Measurements from ENCODE around the gene RHOV. TPM values are rescaled to one million over a fixed set of nuclear protein-coding genes. Genes with fewer than 3 reads are reported as not detected.
A peak's percentile ranks its signal among the peaks of the same experiment; 100 is the strongest.

Gene RHOV
- total RNA-seq, 2 experiments from 2014 or later, result 0.63 to 1.5 TPM

DNA sequence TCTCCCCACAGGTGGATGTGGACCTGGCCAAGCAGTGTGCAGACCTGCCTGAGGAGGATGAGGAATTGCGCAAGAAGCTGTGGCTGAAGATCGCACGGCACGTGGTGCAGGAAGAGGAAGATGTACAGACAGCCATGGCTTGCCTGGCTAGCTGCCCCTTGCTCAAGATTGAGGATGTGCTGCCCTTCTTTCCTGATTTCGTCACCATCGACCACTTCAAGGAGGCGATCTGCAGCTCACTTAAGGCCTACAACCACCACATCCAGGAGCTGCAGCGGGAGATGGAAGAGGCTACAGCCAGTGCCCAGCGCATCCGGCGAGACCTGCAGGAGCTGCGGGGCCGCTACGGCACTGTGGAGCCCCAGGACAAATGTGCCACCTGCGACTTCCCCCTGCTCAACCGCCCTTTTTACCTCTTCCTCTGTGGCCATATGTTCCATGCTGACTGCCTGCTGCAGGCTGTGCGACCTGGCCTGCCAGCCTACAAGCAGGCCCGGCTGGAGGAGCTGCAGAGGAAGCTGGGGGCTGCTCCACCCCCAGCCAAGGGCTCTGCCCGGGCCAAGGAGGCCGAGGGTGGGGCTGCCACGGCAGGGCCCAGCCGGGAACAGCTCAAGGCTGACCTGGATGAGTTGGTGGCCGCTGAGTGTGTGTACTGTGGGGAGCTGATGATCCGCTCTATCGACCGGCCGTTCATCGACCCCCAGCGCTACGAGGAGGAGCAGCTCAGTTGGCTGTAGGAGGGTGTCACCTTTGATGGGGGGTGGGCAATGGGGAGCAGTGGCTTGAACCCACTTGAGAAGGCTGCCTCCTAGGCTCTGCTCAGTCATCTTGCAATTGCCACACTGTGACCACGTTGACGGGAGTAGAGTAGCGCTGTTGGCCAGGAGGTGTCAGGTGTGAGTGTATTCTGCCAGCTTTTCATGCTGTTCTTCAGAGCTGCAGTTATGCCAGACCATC, 28.8 kb upstream of the RHOV start:
- peaks cover 12% of the 10 kb centered on the region for H3K79me2 ChIP-seq (ENCODE audit: insufficient read depth, low read depth, low read length)
- peaks cover 58% of the 10 kb centered on the region for H3K4me1 ChIP-seq (ENCODE audit: insufficient read depth, low read length, poor library complexity, severe bottlenecking)
- H3K27ac ChIP-seq (ENCODE audit: low read depth, low read length, poor library complexity, severe bottlenecking), result peak overlapping the region; percentile 87
- ChIA-PET CTCF (ENCODE audit: unreplicated experiment) (interaction anchor here (0.5 to 1.5 kb wide), 6 partner anchors 8 to 281 kb away, joined by 3 to 6 read pairs (median 4); partner anchors contain the start of genes DLL4 and VPS18), POLR2A (interaction anchor here (0.6 to 1.7 kb wide), 6 partner anchors 8 to 283 kb away, joined by 3 to 11 read pairs (median 3); partner anchors contain the start of genes CHAC1 and VPS18)
- peak overlapping the region; percentile 42 for H3K4me3 ChIP-seq (ENCODE audit: low read depth, low read length, poor library complexity, severe bottlenecking)
- DNase-seq (ENCODE audit: low spot score), result peak; percentile 80
- no peak for TF ChIP-seq EZH2phosphoT487 (IDR thresholded peaks at IDR 0.05; ENCODE audit: borderline replicate concordance, low read depth, low read length)
- TF ChIP-seq, protein P1, sequence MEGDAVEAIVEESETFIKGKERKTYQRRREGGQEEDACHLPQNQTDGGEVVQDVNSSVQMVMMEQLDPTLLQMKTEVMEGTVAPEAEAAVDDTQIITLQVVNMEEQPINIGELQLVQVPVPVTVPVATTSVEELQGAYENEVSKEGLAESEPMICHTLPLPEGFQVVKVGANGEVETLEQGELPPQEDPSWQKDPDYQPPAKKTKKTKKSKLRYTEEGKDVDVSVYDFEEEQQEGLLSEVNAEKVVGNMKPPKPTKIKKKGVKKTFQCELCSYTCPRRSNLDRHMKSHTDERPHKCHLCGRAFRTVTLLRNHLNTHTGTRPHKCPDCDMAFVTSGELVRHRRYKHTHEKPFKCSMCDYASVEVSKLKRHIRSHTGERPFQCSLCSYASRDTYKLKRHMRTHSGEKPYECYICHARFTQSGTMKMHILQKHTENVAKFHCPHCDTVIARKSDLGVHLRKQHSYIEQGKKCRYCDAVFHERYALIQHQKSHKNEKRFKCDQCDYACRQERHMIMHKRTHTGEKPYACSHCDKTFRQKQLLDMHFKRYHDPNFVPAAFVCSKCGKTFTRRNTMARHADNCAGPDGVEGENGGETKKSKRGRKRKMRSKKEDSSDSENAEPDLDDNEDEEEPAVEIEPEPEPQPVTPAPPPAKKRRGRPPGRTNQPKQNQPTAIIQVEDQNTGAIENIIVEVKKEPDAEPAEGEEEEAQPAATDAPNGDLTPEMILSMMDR (conservative IDR thresholded peaks at IDR 0.05; ENCODE audit: low read length), result no peak
- H3K9me2 ChIP-seq (ENCODE audit: insufficient read depth, low read length), result no peaks in the 10 kb centered on the region
- intact Hi-C loops (cut with micrococcal nuclease; ENCODE audit: unreplicated experiment), result no loop called here
- H3K9me3 ChIP-seq (ENCODE audit: low read length), result no peaks in the 10 kb centered on the region
- peak overlapping the region; percentile 55; the same call in 1 of the 2 replicates for H2AFZ ChIP-seq (ENCODE audit: low read length)
- H3K36me3 ChIP-seq (ENCODE audit: insufficient read depth, low read length), result peaks cover 62% of the 10 kb centered on the region
- BruUV-seq (replicated peaks), result no TSS peak
- H4K20me1 ChIP-seq (ENCODE audit: insufficient read depth, low read length), result no peaks in the 10 kb centered on the region
- H3K4me2 ChIP-seq (ENCODE audit: low read length), result peak overlapping the region; percentile 68

- TF ChIP-seq, protein P1 (conservative IDR thresholded peaks at IDR 0.05; ENCODE audit: low read length), result no peak
- TF ChIP-seq EZH2phosphoT487 (IDR thresholded peaks at IDR 0.05; ENCODE audit: borderline replicate concordance, low read depth, low read length), result no peak
- no peak overlapping the region for H3K27ac ChIP-seq (ENCODE audit: low read depth, low read length, poor library complexity, severe bottlenecking)
- intact Hi-C loops (cut with micrococcal nuclease; ENCODE audit: unreplicated experiment), result no loop called here
- peaks cover 43% of the 10 kb centered on the region for H3K4me1 ChIP-seq (ENCODE audit: insufficient read depth, low read length, poor library complexity, severe bottlenecking)
- no TSS peak for BruUV-seq (replicated peaks)
- no peaks in the 10 kb centered on the region for H3K9me2 ChIP-seq (ENCODE audit: insufficient read depth, low read length)
- no peaks in the 10 kb centered on the region for H3K9me3 ChIP-seq (ENCODE audit: low read length)
- ChIA-PET CTCF (ENCODE audit: unreplicated experiment) (no interaction called here), POLR2A (interaction anchor here (0.6 kb wide), 1 partner anchor 24 kb away, joined by 5 read pairs; no protein-coding TSS in a partner anchor)
- peaks cover 78% of the 10 kb centered on the region for H3K36me3 ChIP-seq (ENCODE audit: insufficient read depth, low read length)
- H4K20me1 ChIP-seq (ENCODE audit: insufficient read depth, low read length), result 0 out of 2 replicates have a peak, but pooled peaks cover 1% of the 10 kb centered on the region
- peaks cover 13% of the 10 kb centered on the region for H3K79me2 ChIP-seq (ENCODE audit: insufficient read depth, low read depth, low read length)
- no peak overlapping the region for H3K4me2 ChIP-seq (ENCODE audit: low read length)
- H3K4me3 ChIP-seq (ENCODE audit: low read depth, low read length, poor library complexity, severe bottlenecking), result no peak overlapping the region
- H2AFZ ChIP-seq (ENCODE audit: low read length), result no peak overlapping the region
- DNase-seq (ENCODE audit: low spot score), result no peak
These were observed 27.0 kb upstream of the RHOV start for GRCh38 chr15:40901053-40901443.
